Body of pancreas (tissue), 4 donors: ENCODE measurements around the gene SHLD1.

ENCODE experiments used
- CTCF ChIP-seq, 7 experiments: fragments of 450-650 bp in 4 of 7; fragments of 200-600 bp in 3 of 7; sonication (generic) in 3 of 7; IDR thresholded peaks; one replicate each; pipeline ENCODE4 v1.5.1; 2016 to 2019; ENCODE audit warnings: antibody characterized with exemption in 7 of 7
- POLR2A ChIP-seq, 3 donors: fragments of 450-650 bp; IDR thresholded peaks; one replicate each; pipeline ENCODE4 v1.6.1; 2016; ENCODE audit warnings: antibody characterized with exemption in 3 of 3, mild to moderate bottlenecking in 2 of 3

- no peak for TF ChIP-seq CTCF (IDR thresholded peaks at IDR 0.05)
- TF ChIP-seq POLR2A (IDR thresholded peaks at IDR 0.05): no peak
Measured at GRCh38 chr20:5848711-5849505, 98.7 kb downstream of the SHLD1 start.
